Psoas muscle (tissue), 8 donors: ENCODE data around the gene ARRDC3. TPM values are rescaled to one million over a fixed set of nuclear protein-coding genes. Genes with fewer than 3 reads are reported as not detected.

ENCODE experiments used
- ATAC-seq, 4 donors: fragments of 200-7000 bp; cut with Tn5 transposase; one replicate each; pipeline ENCODE4 v1.9.1; 2020; ENCODE audit warnings: moderate library complexity in 3 of 4, mild to moderate bottlenecking in 2 of 4
- DNase-seq, 2 donors: peaks; one replicate each; pipeline ENCODE4 v3.0.0-alpha.2; 2020
- H3K27ac ChIP-seq: fragments of 200-600 bp; one replicate; pipeline ENCODE4 v1.8.0; 2022
- H3K27me3 ChIP-seq, 3 donors: fragments of 200-600 bp in 1 of 3; one replicate each; pipeline versions ENCODE4 v1.6.1 to v1.8.0; 2013 to 2022; ENCODE audit warnings: low read length in 2 of 3, mild to moderate bottlenecking in 2 of 3, moderate library complexity in 1 of 3; ENCODE audit not compliant: insufficient read depth in 3 of 3
- H3K36me3 ChIP-seq, 2 donors: fragments of 200-600 bp in 1 of 2; one replicate each; pipeline versions ENCODE4 v1.6.1 to v1.8.0; 2013 to 2022; ENCODE audit warnings: low read depth in 1 of 2, mild to moderate bottlenecking in 1 of 2, moderate library complexity in 1 of 2; ENCODE audit not compliant: insufficient read depth in 1 of 2
- H3K4me1 ChIP-seq: fragments of 200-600 bp; one replicate; pipeline ENCODE4 v1.8.0; 2022
- H3K4me3 ChIP-seq: fragments of 200-600 bp; one replicate; pipeline ENCODE4 v1.8.0; 2022; ENCODE audit warnings: mild to moderate bottlenecking
- H3K9me3 ChIP-seq: fragments of 200-600 bp; one replicate; pipeline ENCODE4 v1.8.0; 2022
- WGBS, 3 donors: extraction: QIAGEN DNeasy Blood & Tissue Kit; methylation state at CpG; one replicate each; pipeline versions ENCODE4 v1.1.6 to v1.1.7; 2013; 5-methylcytosine and 5-hydroxymethylcytosine counted together
- intact Hi-C, 2 donors: fragments of 100-400 bp; cut with DNase I; formaldehyde crosslinking; loops; one replicate each; pipeline versions ENCODE4 v1.11.0 to v1.14.2; 2022
- polyA plus RNA-seq, 3 donors: library from polyadenylated mRNA; stranded (reverse); fragments of 200-250 nt; gene quantifications; one replicate each; pipeline ENCODE4 v1.2.3, GENCODE V29; 2013
- total RNA-seq, 4 donors: library from RNA; stranded (reverse); fragmentation: NEBNext Ultra II Directional in 2 of 4; extraction: Animal tissue kit (Norgen Biotek cat#: 25700) in 2 of 4; gene quantifications; one replicate each; pipeline versions ENCODE4 v1.2.1 to v1.2.4, GENCODE V29; 2021 to 2023
- TF ChIP-seq, protein P1 (sequence below): fragments of 200-600 bp; IDR thresholded peaks from one replicate; pipeline ENCODE4 v1.8.0; 2022; ENCODE audit warnings: antibody characterized with exemption
- donor health status: healthy with polysubstance abuse.
- donor health status: DM: no; HTN: no; CAD: no; lungs with moderate emphysema.
- donor health status: Bipolar disorder and iron deficiency.
- donor health status: healthy.
- donor health status: DM: yes; HTN: yes; CAD: no.
- donor health status: DM: no; HTN: no; CAD: no.
- donor health status: DM: no; HTN: no; CAD: no.
- donor health status: DM: yes; HTN: yes; CAD: no.

The ARRDC3 gene
- total and polyA plus RNA-seq, 7 donors: 28.6 to 137 (median 63.2) TPM

DNA sequence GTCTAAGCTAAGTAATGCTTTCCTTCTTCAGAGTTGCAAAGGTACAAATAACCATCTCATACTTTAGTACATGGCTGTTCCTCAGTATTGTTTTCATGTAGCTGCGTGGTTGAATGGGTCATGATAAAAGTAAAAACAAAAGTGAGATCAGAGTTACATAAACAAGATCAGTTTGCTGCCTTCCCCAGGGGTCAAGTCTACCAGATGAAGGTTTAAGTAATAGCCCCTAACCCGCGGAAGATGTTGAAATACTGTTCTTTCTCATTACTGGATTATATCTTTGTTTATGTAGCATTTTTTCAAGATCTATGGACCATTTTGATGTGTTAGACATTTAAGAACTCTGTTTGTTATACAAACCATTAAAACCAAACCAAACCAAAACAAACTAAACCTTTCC, 34.1 kb upstream of the ARRDC3 start:
- TF ChIP-seq, protein P1, sequence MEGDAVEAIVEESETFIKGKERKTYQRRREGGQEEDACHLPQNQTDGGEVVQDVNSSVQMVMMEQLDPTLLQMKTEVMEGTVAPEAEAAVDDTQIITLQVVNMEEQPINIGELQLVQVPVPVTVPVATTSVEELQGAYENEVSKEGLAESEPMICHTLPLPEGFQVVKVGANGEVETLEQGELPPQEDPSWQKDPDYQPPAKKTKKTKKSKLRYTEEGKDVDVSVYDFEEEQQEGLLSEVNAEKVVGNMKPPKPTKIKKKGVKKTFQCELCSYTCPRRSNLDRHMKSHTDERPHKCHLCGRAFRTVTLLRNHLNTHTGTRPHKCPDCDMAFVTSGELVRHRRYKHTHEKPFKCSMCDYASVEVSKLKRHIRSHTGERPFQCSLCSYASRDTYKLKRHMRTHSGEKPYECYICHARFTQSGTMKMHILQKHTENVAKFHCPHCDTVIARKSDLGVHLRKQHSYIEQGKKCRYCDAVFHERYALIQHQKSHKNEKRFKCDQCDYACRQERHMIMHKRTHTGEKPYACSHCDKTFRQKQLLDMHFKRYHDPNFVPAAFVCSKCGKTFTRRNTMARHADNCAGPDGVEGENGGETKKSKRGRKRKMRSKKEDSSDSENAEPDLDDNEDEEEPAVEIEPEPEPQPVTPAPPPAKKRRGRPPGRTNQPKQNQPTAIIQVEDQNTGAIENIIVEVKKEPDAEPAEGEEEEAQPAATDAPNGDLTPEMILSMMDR: no peak
- H3K9me3 ChIP-seq: no peaks in the 10 kb centered on the region
- 72 to 75% (median 73%) methylated on average over 3 of the region's 3 CpGs for WGBS, 3 donors
- H3K4me3 ChIP-seq: no peak overlapping the region
- no peaks in the 10 kb centered on the region for H3K4me1 ChIP-seq
- DNase-seq (no peak), ATAC-seq (no peak)
- no peak overlapping the region for H3K27ac ChIP-seq
- intact Hi-C loops: loop anchor here in 1 of 2 donors (5.0 to 10.0 kb wide), 2 partner anchors 482 to 550 kb away; no protein-coding TSS in a partner anchor
- no peaks in the 10 kb centered on the region for H3K36me3 ChIP-seq
- no peaks in the 10 kb centered on the region for H3K27me3 ChIP-seq

DNA sequence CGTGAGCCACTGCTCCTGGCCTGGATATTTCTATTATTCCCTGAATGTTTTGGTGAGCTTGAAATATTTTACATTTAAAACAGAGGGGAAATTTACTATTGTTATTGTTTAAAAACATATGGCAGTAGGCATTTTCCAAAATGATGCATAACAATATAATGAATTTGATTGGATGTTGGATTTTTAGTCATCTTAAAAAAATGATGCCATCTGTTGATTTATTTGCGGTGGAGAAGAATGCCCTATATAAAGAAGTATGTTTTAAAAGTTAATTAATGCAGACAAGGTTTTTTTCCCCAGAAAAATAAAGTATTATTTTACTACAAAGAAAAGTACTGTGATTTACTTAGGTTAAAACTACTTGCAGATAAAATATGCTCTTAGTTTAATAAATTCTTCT, 33.4 kb upstream of the ARRDC3 start:
- ATAC-seq (no peak), DNase-seq (no peak)
- TF ChIP-seq, protein P1: no peak
- 80 to 95% (median 91%) methylated on average over 2 of the region's 2 CpGs for WGBS, 3 donors
- intact Hi-C loops: loop anchor here in 1 of 2 donors (5.0 to 10.0 kb wide), 2 partner anchors 482 to 549 kb away; no protein-coding TSS in a partner anchor
- Histone ChIP-seq H3K27me3 (no peaks in the 10 kb centered on the region), H3K4me1 (no peaks in the 10 kb centered on the region), H3K27ac (no peak overlapping the region), H3K9me3 (no peaks in the 10 kb centered on the region), H3K4me3 (no peak overlapping the region), H3K36me3 (no peaks in the 10 kb centered on the region)

DNA sequence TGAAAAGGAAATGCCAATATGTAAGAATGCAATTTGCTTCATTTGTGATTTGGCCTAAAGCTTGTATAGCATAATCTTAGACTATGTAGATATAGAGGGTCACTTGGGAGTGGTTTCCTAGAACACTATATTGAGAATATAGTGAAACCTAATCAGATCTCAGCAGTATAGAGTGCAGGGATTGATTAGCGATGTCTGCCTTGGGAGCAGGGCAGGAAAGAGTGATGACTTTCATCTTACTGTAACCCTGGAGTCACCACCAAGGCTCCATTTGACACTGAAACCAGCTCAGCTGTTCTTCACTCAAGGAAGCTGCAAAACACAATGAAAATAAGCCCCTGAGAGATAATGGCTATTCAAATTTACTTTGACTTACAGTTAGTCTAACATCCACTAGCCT, 26.2 kb upstream of the ARRDC3 start:
- Histone ChIP-seq H3K4me3 (no peak overlapping the region), H3K27ac (no peak overlapping the region), H3K27me3 (no peaks in the 10 kb centered on the region), H3K4me1 (no peaks in the 10 kb centered on the region), H3K9me3 (no peaks in the 10 kb centered on the region), H3K36me3 (no peaks in the 10 kb centered on the region)
- 96 to 100% (median 97%) methylated on average over 1 of the region's 1 CpG for WGBS, 3 donors
- DNase-seq: no peak
- no peak for ATAC-seq
- TF ChIP-seq, protein P1: no peak
- intact Hi-C loops: no loop called here

DNA sequence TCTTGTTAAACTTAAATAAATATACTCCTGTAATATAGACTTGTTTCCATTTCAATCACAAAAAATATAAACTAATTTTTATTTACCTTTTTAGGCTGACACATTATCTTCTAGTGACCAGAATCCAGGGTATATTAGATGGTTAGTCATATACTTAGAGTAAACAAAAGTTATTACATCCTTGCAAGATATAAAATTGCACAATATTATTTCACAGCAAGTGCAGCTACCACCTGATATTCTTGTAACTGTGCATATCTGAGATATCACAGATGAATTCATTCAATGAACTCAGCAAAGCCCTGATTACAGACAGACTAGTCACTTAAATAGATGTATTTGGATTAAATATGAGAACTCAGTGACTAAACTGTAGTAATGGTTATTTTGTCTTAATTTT, 25.6 kb upstream of the ARRDC3 start:
- Histone ChIP-seq H3K27me3 (no peaks in the 10 kb centered on the region), H3K4me3 (no peak overlapping the region), H3K9me3 (no peaks in the 10 kb centered on the region), H3K4me1 (no peaks in the 10 kb centered on the region), H3K27ac (no peak overlapping the region), H3K36me3 (no peaks in the 10 kb centered on the region)
- intact Hi-C loops: no loop called here
- TF ChIP-seq, protein P1: no peak
- DNase-seq: no peak
- ATAC-seq: no peak

DNA sequence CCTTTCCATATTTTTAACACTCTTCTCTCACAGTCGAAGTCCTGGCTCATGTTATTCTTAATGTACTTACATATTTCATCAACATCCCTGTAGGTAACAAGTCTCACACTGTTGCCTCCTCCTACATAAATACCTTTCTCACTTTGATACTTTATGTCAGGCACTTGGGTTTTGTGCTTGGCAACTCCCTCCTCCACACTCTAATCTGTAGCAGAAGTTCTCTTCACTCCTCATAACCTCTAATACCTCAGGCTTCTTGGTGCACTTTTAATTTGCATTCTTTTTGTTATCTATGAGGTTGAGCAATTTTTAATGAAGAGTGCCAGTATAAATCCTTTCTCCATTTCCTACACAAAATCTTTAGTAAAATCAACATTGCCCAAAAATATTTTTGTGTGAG, 24.1 kb upstream of the ARRDC3 start:
- H3K4me3 ChIP-seq: no peak overlapping the region
- ATAC-seq (no peak), DNase-seq (no peak)
- H3K9me3 ChIP-seq: no peaks in the 10 kb centered on the region
- 86 to 90% (median 88%) methylated on average over 1 of the region's 1 CpG for WGBS, 3 donors
- TF ChIP-seq, protein P1: no peak
- intact Hi-C loops: no loop called here
- H3K4me1 ChIP-seq: no peaks in the 10 kb centered on the region
- H3K36me3 ChIP-seq: no peaks in the 10 kb centered on the region
- H3K27me3 ChIP-seq: no peaks in the 10 kb centered on the region
- no peak overlapping the region for H3K27ac ChIP-seq
